Measurements from ENCODE around the gene ATP2B2. TPM values are rescaled to one million over a fixed set of nuclear protein-coding genes. Genes with fewer than 3 reads are reported as not detected.

Gene ATP2B2
- total RNA-seq, 6 experiments from 2014 or later: 25.9 to 45.1 (median 35.1) TPM

- no peak overlapping the region for H3K27ac ChIP-seq
- TF ChIP-seq CTCF (IDR thresholded peaks at IDR 0.05) (no peak), POLR2A (IDR thresholded peaks at IDR 0.05) (no peak)
- H3K9me3 ChIP-seq: no peaks in the 10 kb centered on the region
- peaks cover 0 to 39% (median 14%) of the 10 kb centered on the region in 4 donors for H3K4me1 ChIP-seq
- intact Hi-C loops (cut with DNase I): no loop called here
- no peak for DNase-seq
- no peaks in the 10 kb centered on the region for H3K36me3 ChIP-seq
- H3K4me3 ChIP-seq: no peak overlapping the region
- ATAC-seq: no peak
- WGBS (ENCODE audit: insufficient coverage, low coverage, low lambda C conversion rate, missing lambda C conversion rate): no CpG with 5 or more reads among the region's 11 CpGs
- no peaks in the 10 kb centered on the region for H3K27me3 ChIP-seq
Observed at GRCh38 chr3:10498271-10498670, 7.1 kb downstream of the ATP2B2 start.

DNA sequence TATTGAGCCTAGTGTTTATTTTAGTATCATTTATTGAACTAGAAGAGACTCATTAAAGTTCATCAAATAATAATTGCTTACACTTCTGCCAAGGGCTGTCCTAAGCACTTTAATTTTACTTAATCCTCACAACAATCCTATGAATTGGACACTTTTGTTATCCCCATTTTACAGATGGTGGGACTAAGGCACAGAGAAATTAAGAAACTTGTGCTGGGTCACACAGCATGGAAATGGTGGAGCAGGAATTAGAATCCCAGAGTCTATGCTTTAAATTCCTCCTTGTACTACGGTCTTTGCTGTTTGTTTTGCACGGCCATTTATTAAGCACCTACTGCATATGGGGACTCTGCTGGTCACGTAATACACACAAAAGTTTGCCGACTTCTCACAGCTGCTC lies 7.9 kb downstream of the ATP2B2 start:
- H3K4me3 ChIP-seq: no peak overlapping the region
- intact Hi-C loops (cut with DNase I): no loop called here
- H3K36me3 ChIP-seq: no peaks in the 10 kb centered on the region
- H3K27ac ChIP-seq: peak overlapping the region in 1 of 3 donors; percentile 89
- peaks cover 0 to 36% (median 16%) of the 10 kb centered on the region in 4 donors for H3K4me1 ChIP-seq
- DNase-seq (no peak), ATAC-seq (no peak)
- TF ChIP-seq CTCF (IDR thresholded peaks at IDR 0.05) (no peak), POLR2A (IDR thresholded peaks at IDR 0.05) (no peak)
- WGBS (ENCODE audit: insufficient coverage, low coverage, low lambda C conversion rate, missing lambda C conversion rate): 83% methylated on average over 3 of the region's 4 CpGs
- H3K9me3 ChIP-seq: no peaks in the 10 kb centered on the region
- H3K27me3 ChIP-seq: no peaks in the 10 kb centered on the region

GRCh38 chr3:10496121-10496863 lies 9.1 kb downstream of the ATP2B2 start:
- peak overlapping the region; percentile 60 to 95 (median 89) for H3K27ac ChIP-seq

GRCh38 chr3:10495614-10496013 lies 9.8 kb downstream of the ATP2B2 start:
- WGBS (ENCODE audit: insufficient coverage, low coverage, low lambda C conversion rate, missing lambda C conversion rate): 53% methylated on average over 4 of the region's 5 CpGs
- H3K27ac ChIP-seq: peak overlapping the region; percentile 60 to 95 (median 89)
- intact Hi-C loops (cut with DNase I): no loop called here

More at GRCh38 chr3:10496121-10496863, 9.1 kb downstream of the ATP2B2 start:
- 30% methylated on average over 6 of the region's 11 CpGs for WGBS (ENCODE audit: insufficient coverage, low coverage, low lambda C conversion rate, missing lambda C conversion rate)
- Histone ChIP-seq H3K9me3 (no peaks in the 10 kb centered on the region), H3K4me3 (peak overlapping the region in 2 of 3 donors; percentile 11 to 27), H3K27me3 (no peaks in the 10 kb centered on the region), H3K4me1 (peaks cover 0 to 47% (median 22%) of the 10 kb centered on the region in 4 donors), H3K36me3 (no peaks in the 10 kb centered on the region)
- intact Hi-C loops (cut with DNase I): no loop called here
- TF ChIP-seq CTCF (IDR thresholded peaks at IDR 0.05) (no peak), POLR2A (IDR thresholded peaks at IDR 0.05) (peak; percentile 38)
- DNase-seq: peak; percentile 67 to 80 (median 72)
- ATAC-seq: peak; percentile 61 to 79 (median 72)

More at GRCh38 chr3:10495614-10496013, 9.8 kb downstream of the ATP2B2 start:
- H3K36me3 ChIP-seq: no peaks in the 10 kb centered on the region
- DNase-seq (no peak), ATAC-seq (peak in 1 of 4 donors; percentile 30)
- no peaks in the 10 kb centered on the region for H3K27me3 ChIP-seq
- H3K4me1 ChIP-seq: peaks cover 0 to 52% (median 24%) of the 10 kb centered on the region in 4 donors
- no peaks in the 10 kb centered on the region for H3K9me3 ChIP-seq
- no peak overlapping the region for H3K4me3 ChIP-seq
- TF ChIP-seq CTCF (IDR thresholded peaks at IDR 0.05) (no peak), POLR2A (IDR thresholded peaks at IDR 0.05) (no peak)

All from right lobe of liver (tissue), 6 donors.